PC-3 (cell line): Measurements from ENCODE around the gene SAMD10. TPM values are rescaled to one million over a fixed set of nuclear protein-coding genes. Genes with fewer than 3 reads are reported as not detected.
A peak's percentile ranks its signal among the peaks of the same experiment; 100 is the strongest.

Experiments
- ATAC-seq: fragments of 200-7000 bp; cut with Tn5 transposase; 2 replicates; pipeline ENCODE4 v1.9.1; 2020; ENCODE audit warnings: mild to moderate bottlenecking, moderate library complexity
- Bru-seq: library from RNA; stranded (reverse); fragments of 400-500 nt; gene quantifications from one replicate; lab custom pipeline; 2021; lab: Mats Ljungman, UMichigan
- BruChase-seq, 2 experiments: library from RNA; stranded (reverse); fragments of 400-500 nt; gene quantifications; one replicate each; lab custom pipeline; 2021; lab: Mats Ljungman, UMichigan
- BruUV-seq: library from RNA; stranded (reverse); fragments of 400-500 nt; replicated peaks from 2 replicates; lab custom pipeline; 2021; lab: Mats Ljungman, UMichigan
- CTCF ChIA-PET: fragments of 300-600 bp; sonication (Branson Sonifier 250); formaldehyde crosslinking; loops from one replicate; lab custom pipeline; 2022; ENCODE audit warnings: antibody characterized with exemption; lab: Charles Lee
- POLR2A ChIA-PET: fragments of 300-600 bp; sonication (Branson Sonifier 250); formaldehyde crosslinking; loops from one replicate; lab custom pipeline; 2022; ENCODE audit warnings: antibody characterized with exemption; ENCODE audit not compliant: unreplicated experiment; lab: Charles Lee
- DNase-seq: peaks from one replicate; pipeline ENCODE4 v3.0.0-alpha.2; 2015
- H2AFZ ChIP-seq: fragments of 300-600 bp; sonication (generic); 2 replicates; pipeline ENCODE4 v1.6.0; 2016; ENCODE audit warnings: antibody characterized with exemption, low read length
- H3F3A ChIP-seq: fragments of 300-600 bp; sonication (generic); one replicate; pipeline ENCODE4 v1.6.0; 2017; ENCODE audit warnings: antibody characterized with exemption, low read length, control low read depth, mild to moderate bottlenecking; ENCODE audit not compliant: unreplicated experiment
- H3K27ac ChIP-seq: fragments of 300-600 bp; sonication (generic); 2 replicates; pipeline ENCODE4 v1.5.1; 2016; ENCODE audit warnings: mild to moderate bottlenecking, low read length
- H3K27me3 ChIP-seq: fragments of 300-600 bp; sonication (generic); 2 replicates; pipeline ENCODE4 v1.6.1; 2016; ENCODE audit warnings: low read length, mixed read lengths
- H3K36me3 ChIP-seq: fragments of 300-600 bp; sonication (generic); 2 replicates; pipeline ENCODE4 v1.6.1; 2016; ENCODE audit warnings: low read depth, mixed run types, low read length, mixed read lengths
- H3K4me1 ChIP-seq: fragments of 300-600 bp; sonication (generic); 2 replicates; pipeline ENCODE4 v1.5.1; 2016; ENCODE audit warnings: low read length; ENCODE audit not compliant: insufficient read depth
- H3K4me2 ChIP-seq: fragments of 300-600 bp; sonication (generic); 2 replicates; pipeline ENCODE4 v1.6.0; 2016; ENCODE audit warnings: low read length
- H3K4me3 ChIP-seq: fragments of 300-600 bp; sonication (generic); 2 replicates; pipeline ENCODE4 v1.5.1; 2016; ENCODE audit warnings: mild to moderate bottlenecking, low read length, mixed read lengths
- H3K79me2 ChIP-seq: fragments of 300-600 bp; sonication (generic); 2 replicates; pipeline ENCODE4 v1.6.1; 2017; ENCODE audit warnings: low read length, mixed read lengths
- H3K9ac ChIP-seq: fragments of 300-600 bp; sonication (generic); 2 replicates; pipeline ENCODE4 v1.6.0; 2016; ENCODE audit warnings: mild to moderate bottlenecking, low read length
- H3K9me2 ChIP-seq: fragments of 300-600 bp; sonication (generic); replicated peaks from 2 replicates; pipeline ENCODE4 v1.6.1; 2016; ENCODE audit warnings: mixed run types, low read length, mixed read lengths
- H3K9me3 ChIP-seq: fragments of 300-600 bp; sonication (generic); 2 replicates; pipeline ENCODE4 v1.6.1; 2016; ENCODE audit warnings: low read length, mixed read lengths
- H4K20me1 ChIP-seq: fragments of 300-600 bp; sonication (generic); 2 replicates; pipeline ENCODE4 v1.6.1; 2016; ENCODE audit warnings: low read length, mixed read lengths
- CTCF ChIP-seq: fragments of 300-600 bp; sonication (generic); conservative IDR thresholded peaks from 2 replicates; pipeline ENCODE4 v1.5.1; 2017; ENCODE audit warnings: antibody characterized with exemption, low read depth, mild to moderate bottlenecking, low read length
- EZH2 ChIP-seq: fragments of 300-600 bp; sonication (generic); IDR thresholded peaks from one replicate; pipeline ENCODE4 v1.6.1; 2017; ENCODE audit warnings: antibody characterized with exemption, mild to moderate bottlenecking, low read length; ENCODE audit not compliant: unreplicated experiment
- EZH2phosphoT487 ChIP-seq: fragments of 300-600 bp; sonication (generic); IDR thresholded peaks from 2 replicates; pipeline ENCODE4 v1.6.1; 2018; ENCODE audit warnings: mild to moderate bottlenecking, antibody characterized with exemption, low read length, borderline replicate concordance
- intact Hi-C: fragments of 100-400 bp; cut with micrococcal nuclease; formaldehyde crosslinking; loops from 2 replicates; pipeline ENCODE4 v1.9.0; 2023
- long read RNA-seq: library from polyadenylated mRNA; unstranded; transcript quantifications from one replicate; pipeline ENCODE4 v2.0.0, GENCODE V29; 2021; ENCODE audit not compliant: unreplicated experiment
- total RNA-seq: library from RNA; depleted of rRNA; stranded (reverse); fragments of >200 nt; gene quantifications from 2 replicates; pipeline ENCODE4 v1.2.3, GENCODE V29; 2014; rRNA removed

The SAMD10 gene
- 7.4 and 13.4 TPM in 2 replicates for total RNA-seq
- percentile 51 among the genes with signal in this experiment for Bru-seq, nascent RNA
- BruChase-seq, experiment 1, labeled RNA remaining after a 6-hour chase, result percentile 66 among the genes with signal in this experiment
- percentile 59 among the genes with signal in this experiment for BruChase-seq, experiment 2, labeled RNA remaining after a 2-hour chase
- long read RNA-seq, transcript SAMD10-201 (5 exons, 2,181 nt), result major isoform, 8 of 26 reads
- long read RNA-seq, partial matches to known transcripts, result 4 of 26 reads
- long read RNA-seq, other reads (novel, unspliced or antisense), result 13 of 26 reads

GRCh38 chr20:63979557-63980316, at the start of gene SAMD10:
TSS of gene SAMD10 (minus strand) at chr20:63979642. CDS start at chr20:63979467, 175 bp downstream.
- BruUV-seq, result no TSS peak
- Histone ChIP-seq H3F3A (peaks cover 3% of the 10 kb centered on the region), H4K20me1 (no peaks in the 10 kb centered on the region), H3K4me2 (peak within 1 kb of the TSS; percentile 97), H3K27ac (peak within 1 kb of the TSS; percentile 46), H3K9me3 (no peaks in the 10 kb centered on the region), H3K4me1 (peaks cover 28% of the 10 kb centered on the region), H3K36me3 (peaks cover 7% of the 10 kb centered on the region; the same call in 1 of the 2 replicates), H2AFZ (peak within 1 kb of the TSS; percentile 90), H3K9me2 (no peaks in the 10 kb centered on the region), H3K9ac (peak within 1 kb of the TSS; percentile 93), H3K79me2 (peaks cover 33% of the 10 kb centered on the region), H3K4me3 (peak within 1 kb of the TSS; percentile 99), H3K27me3 (no peaks in the 10 kb centered on the region)
- ATAC-seq (peak; percentile 27), DNase-seq (peak; percentile 54)
- no peak for TF ChIP-seq EZH2phosphoT487
- no peak; the same call in 1 of the 2 replicates for TF ChIP-seq CTCF
- TF ChIP-seq EZH2, result no peak
- POLR2A ChIA-PET, result interaction anchor here (0.6 kb wide), 1 partner anchor 114 kb away, joined by 3 read pairs; no protein-coding TSS in a partner anchor
- intact Hi-C loops, result no loop called here
- CTCF ChIA-PET, result interaction anchor here (0.8 to 1.7 kb wide), 2 partner anchors 59 to 60 kb away, joined by 3 to 6 read pairs; no protein-coding TSS in a partner anchor

- ChIA-PET POLR2A (no interaction called here), CTCF (no interaction called here)
- no peak for TF ChIP-seq EZH2phosphoT487
- TF ChIP-seq EZH2, result no peak
- TF ChIP-seq CTCF, result no peak
- H3K4me2 ChIP-seq, result no peak overlapping the region
- BruUV-seq, result no TSS peak
- no peak for DNase-seq
- no peak overlapping the region for H3K4me3 ChIP-seq
- no peak for ATAC-seq
- intact Hi-C loops, result no loop called here
- H2AFZ ChIP-seq, result no peak overlapping the region
- H3K36me3 ChIP-seq, result peaks cover 49% of the 10 kb centered on the region
- no peaks in the 10 kb centered on the region for H3F3A ChIP-seq
- no peaks in the 10 kb centered on the region for H3K9me2 ChIP-seq
- no peaks in the 10 kb centered on the region for H3K4me1 ChIP-seq
- no peaks in the 10 kb centered on the region for H4K20me1 ChIP-seq
- no peaks in the 10 kb centered on the region for H3K27me3 ChIP-seq
- no peak overlapping the region for H3K9ac ChIP-seq
- H3K79me2 ChIP-seq, result no peaks in the 10 kb centered on the region
- H3K9me3 ChIP-seq, result no peaks in the 10 kb centered on the region
- H3K27ac ChIP-seq, result no peak overlapping the region
Measured at GRCh38 chr20:64027981-64028685, 48.7 kb upstream of the SAMD10 start.
